H1 (cell line): Measurements from ENCODE around the gene SDHAF4. TPM values are rescaled to one million over a fixed set of nuclear protein-coding genes. Genes with fewer than 3 reads are reported as not detected.

Source experiments
- CTCF ChIA-PET: fragments of 300-600 bp; sonication (Branson Sonifier 250); formaldehyde crosslinking; loops from one replicate; lab custom pipeline; 2021; ENCODE audit not compliant: partially characterized antibody; lab: Charles Lee
- POLR2A ChIA-PET: fragments of 300-600 bp; sonication (Branson Sonifier 250); formaldehyde crosslinking; loops from one replicate; lab custom pipeline; 2021; ENCODE audit warnings: inconsistent platforms; ENCODE audit not compliant: partially characterized antibody; lab: Charles Lee
- DNase-seq, 2 experiments: peaks; one replicate each; pipeline versions ENCODE4 v3.0.0 to v3.0.0-alpha.2; 2010 to 2022; ENCODE audit warnings: low spot score in 2 of 2, low read depth in 1 of 2, mixed read lengths in 1 of 2
- FAIRE-seq: peaks from 2 replicates; lab custom pipeline; 2011; peaks lifted over from hg19 to GRCh38; lab: Jason Lieb, UNC
- H2AFZ ChIP-seq: 2 replicates; pipeline ENCODE4 v1.8.1; 2012; ENCODE audit warnings: low read length, inconsistent platforms
- H2AK5ac ChIP-seq: 2 replicates; pipeline ENCODE4 v1.6.1; 2013; ENCODE audit warnings: low read depth, low read length
- H2BK120ac ChIP-seq: replicated peaks from 2 replicates; pipeline ENCODE3; 2013; ENCODE audit warnings: low read depth, low read length, inconsistent platforms
- H2BK12ac ChIP-seq: 2 replicates; pipeline ENCODE4 v1.6.1; 2013; ENCODE audit warnings: low read depth, low read length
- H2BK15ac ChIP-seq: 2 replicates; pipeline ENCODE4 v1.6.1; 2013; ENCODE audit warnings: low read length
- H2BK20ac ChIP-seq: 2 replicates; pipeline ENCODE4 v1.6.1; 2013; ENCODE audit warnings: low read length
- H2BK5ac ChIP-seq: 2 replicates; pipeline ENCODE4 v1.6.1; 2013; ENCODE audit warnings: low read depth, low read length
- H3K14ac ChIP-seq: 2 replicates; pipeline ENCODE4 v1.6.1; 2013; ENCODE audit warnings: inconsistent platforms; ENCODE audit not compliant: insufficient read length
- H3K18ac ChIP-seq: 2 replicates; pipeline ENCODE4 v1.6.1; 2013; ENCODE audit warnings: low read length; ENCODE audit errors: extremely low read depth
- H3K23ac ChIP-seq: 2 replicates; pipeline ENCODE4 v1.6.1; 2013; ENCODE audit warnings: inconsistent platforms; ENCODE audit not compliant: insufficient read length
- H3K23me2 ChIP-seq: 2 replicates; pipeline ENCODE4 v1.6.1; 2013; ENCODE audit warnings: low read depth, low read length
- H3K27ac ChIP-seq: 2 replicates; pipeline ENCODE4 v1.6.1; 2011; ENCODE audit warnings: low read depth, low read length, inconsistent platforms
- H3K27me3 ChIP-seq, 4 experiments: replicated peaks in 1 of 4; 1 replicate in 1 of 4; 2 replicates in 3 of 4; pipeline versions ENCODE4 v1.6.1 to v1.8.1; 2011 to 2013; ENCODE audit warnings: low read length in 3 of 4, mild to moderate bottlenecking in 3 of 4, inconsistent platforms in 2 of 4, mixed read lengths in 2 of 4, moderate library complexity in 1 of 4; ENCODE audit not compliant: control insufficient read depth in 3 of 4, insufficient read depth in 3 of 4; ENCODE audit errors: extremely low read depth in 1 of 4
- H3K36me3 ChIP-seq, 4 experiments: 2 replicates each; pipeline versions ENCODE4 v1.6.1 to v1.8.1; 2011 to 2013; ENCODE audit warnings: mild to moderate bottlenecking in 4 of 4, low read length in 3 of 4, moderate library complexity in 2 of 4, control low read depth in 1 of 4, inconsistent platforms in 1 of 4; ENCODE audit not compliant: insufficient read depth in 4 of 4, control insufficient read depth in 2 of 4
- H3K4ac ChIP-seq: replicated peaks from 2 replicates; pipeline ENCODE3; 2013; ENCODE audit warnings: low read length, low read depth, mixed read lengths, inconsistent platforms; ENCODE audit not compliant: insufficient read length
- H3K4me1 ChIP-seq, 4 experiments: replicated peaks in 1 of 4; 1 replicate in 1 of 4; 2 replicates in 3 of 4; pipeline versions ENCODE4 v1.6.1 to v1.8.1; 2011 to 2013; ENCODE audit warnings: low read length in 3 of 4, inconsistent platforms in 2 of 4, mixed read lengths in 1 of 4; ENCODE audit not compliant: insufficient read depth in 4 of 4, control insufficient read depth in 3 of 4
- H3K4me2 ChIP-seq, 2 experiments: 2 replicates each; pipeline versions ENCODE4 v1.6.1 to v1.8.1; 2011 to 2013; ENCODE audit warnings: low read depth in 2 of 2, low read length in 2 of 2, control low read depth in 1 of 2, inconsistent platforms in 1 of 2, mild to moderate bottlenecking in 1 of 2; ENCODE audit not compliant: insufficient read depth in 1 of 2
- H3K4me3 ChIP-seq, 4 experiments: fragments of 200-600, 300-600 bp in 1 of 4; sonication (generic), shearing (Covaris generic), sonication (Bioruptor Twin) in 1 of 4; 2 replicates each; pipeline versions ENCODE4 v1.5.1 to v1.8.1; 2011 to 2016; ENCODE audit warnings: low read length in 4 of 4, low read depth in 3 of 4, control low read depth in 2 of 4, inconsistent platforms in 2 of 4, mild to moderate bottlenecking in 2 of 4, mixed read lengths in 1 of 4, moderate library complexity in 1 of 4; ENCODE audit not compliant: insufficient read depth in 2 of 4; ENCODE audit errors: extremely low read depth in 1 of 4
- H3K56ac ChIP-seq: replicated peaks from 2 replicates; pipeline ENCODE3; 2013; ENCODE audit warnings: low read depth, mild to moderate bottlenecking, mixed read lengths, low read length, inconsistent platforms; ENCODE audit not compliant: insufficient read length
- H3K79me1 ChIP-seq: 2 replicates; pipeline ENCODE4 v1.6.1; 2013; ENCODE audit warnings: low read depth, low read length, control low read depth
- H3K79me2 ChIP-seq, 2 experiments: 2 replicates each; pipeline versions ENCODE4 v1.6.1 to v1.8.1; 2012 to 2013; ENCODE audit warnings: low read length in 2 of 2, mild to moderate bottlenecking in 2 of 2, inconsistent platforms in 1 of 2; ENCODE audit not compliant: insufficient read depth in 2 of 2, control insufficient read depth in 1 of 2
- H3K9ac ChIP-seq, 4 experiments: replicated peaks in 1 of 4; 1 replicate in 1 of 4; 2 replicates in 3 of 4; pipeline versions ENCODE4 v1.6.1 to v1.8.1; 2011 to 2013; ENCODE audit warnings: low read depth in 3 of 4, low read length in 3 of 4, control low read depth in 2 of 4, mild to moderate bottlenecking in 2 of 4, moderate library complexity in 2 of 4, inconsistent platforms in 1 of 4; ENCODE audit errors: extremely low read depth in 1 of 4
- H3K9me3 ChIP-seq, 2 experiments: 2 replicates each; pipeline versions ENCODE4 v1.6.1 to v1.8.1; 2012 to 2013; ENCODE audit warnings: mild to moderate bottlenecking in 2 of 2, moderate library complexity in 2 of 2, control low read depth in 1 of 2, inconsistent platforms in 1 of 2, low read depth in 1 of 2, low read length in 1 of 2, mixed read lengths in 1 of 2; ENCODE audit not compliant: insufficient read depth in 2 of 2
- H4K20me1 ChIP-seq, 2 experiments: replicated peaks in 1 of 2; 2 replicates each; pipeline versions ENCODE3 to v1.8.1; 2011 to 2013; ENCODE audit warnings: inconsistent platforms in 2 of 2, low read length in 2 of 2, mild to moderate bottlenecking in 1 of 2; ENCODE audit not compliant: insufficient read depth in 2 of 2, control insufficient read depth in 1 of 2
- H4K5ac ChIP-seq: 2 replicates; pipeline ENCODE4 v1.6.1; 2013; ENCODE audit warnings: low read length, low read depth, mixed read lengths, inconsistent platforms; ENCODE audit not compliant: insufficient read length
- H4K8ac ChIP-seq: 2 replicates; pipeline ENCODE4 v1.8.0; 2013; ENCODE audit warnings: mild to moderate bottlenecking, moderate library complexity, low read length, inconsistent platforms; ENCODE audit not compliant: insufficient read depth; ENCODE audit errors: extremely low read depth
- H4K91ac ChIP-seq: replicated peaks from 2 replicates; pipeline ENCODE3; 2013; ENCODE audit warnings: low read length, mixed read lengths, inconsistent platforms; ENCODE audit not compliant: insufficient read length
- ASH2L ChIP-seq: fragments of 200-600, 300-600 bp; sonication (generic); IDR thresholded peaks from one replicate; pipeline ENCODE4 v1.7.1; 2017; ENCODE audit warnings: low read length
- HDAC2 ChIP-seq, 2 experiments: fragments of 300-600 bp in 1 of 2; sonication (generic) in 1 of 2; IDR thresholded peaks; 2 replicates each; pipeline ENCODE4 v1.6.1; 2011 to 2012; ENCODE audit warnings: low read depth in 2 of 2, low read length in 2 of 2, mild to moderate bottlenecking in 2 of 2, moderate library complexity in 2 of 2, borderline replicate concordance in 1 of 2, inconsistent platforms in 1 of 2
- KDM4A ChIP-seq: IDR thresholded peaks from one replicate; pipeline ENCODE4 v1.7.1; 2012; ENCODE audit warnings: low read depth, mild to moderate bottlenecking, moderate library complexity, low read length, inconsistent platforms; ENCODE audit not compliant: severe bottlenecking
- NANOG ChIP-seq: IDR thresholded peaks from 2 replicates; pipeline ENCODE4 v1.6.1; 2011; ENCODE audit warnings: low read length, low read depth, mild to moderate bottlenecking, inconsistent platforms; ENCODE audit not compliant: insufficient read depth, poor library complexity, severe bottlenecking
- RBBP5 ChIP-seq: IDR thresholded peaks from 2 replicates; pipeline ENCODE4 v1.7.1; 2012; ENCODE audit warnings: low read depth, mild to moderate bottlenecking, inconsistent platforms, low read length, moderate library complexity, borderline replicate concordance
- RXRA ChIP-seq: IDR thresholded peaks from 2 replicates; pipeline ENCODE4 v1.6.1; 2011; ENCODE audit warnings: low read depth, mild to moderate bottlenecking, low read length, moderate library complexity; ENCODE audit not compliant: insufficient read depth
- SAP30 ChIP-seq: fragments of 300-600 bp; sonication (generic); IDR thresholded peaks from 2 replicates; pipeline ENCODE4 v1.7.1; 2012; ENCODE audit warnings: low read length, moderate library complexity, mild to moderate bottlenecking, inconsistent platforms; ENCODE audit not compliant: insufficient read depth, insufficient replicate concordance
- SP4 ChIP-seq: IDR thresholded peaks from 2 replicates; pipeline ENCODE4 v1.6.1; 2012; ENCODE audit warnings: low read length, inconsistent platforms
- WGBS, 2 experiments: shearing (Covaris generic) in 1 of 2; methylation state at CpG; one replicate each; pipeline versions ENCODE4 v1.1.6 to v1.1.7; 2013 to 2015; ENCODE audit warnings: low lambda C conversion rate in 2 of 2, mixed read lengths in 2 of 2, inconsistent platforms in 1 of 2, low coverage in 1 of 2, missing lambda C conversion rate in 1 of 2; ENCODE audit not compliant: insufficient replicate concordance in 2 of 2, insufficient coverage in 1 of 2, insufficient read length in 1 of 2; ENCODE audit errors: extremely low coverage in 1 of 2, missing lambda C conversion rate in 1 of 2; 5-methylcytosine and 5-hydroxymethylcytosine counted together
- long read RNA-seq, 2 experiments: library from RNA in 1 of 2; library from capped mRNA in 1 of 2; stranded (forward); transcript quantifications; one replicate each; pipeline ENCODE4 v2.0.0, GENCODE V29; 2021; ENCODE audit warnings: inconsistent platforms in 1 of 2
- polyA minus RNA-seq, 3 experiments: library from RNA; depleted of rRNA, polyadenylated mRNA; stranded (reverse); fragments of >200 nt; gene quantifications; 1 replicate in 2 of 3; 2 replicates in 1 of 3; pipeline ENCODE4 v1.2.3, GENCODE V29; 2011
- polyA plus RNA-seq, 7 experiments: library from polyadenylated mRNA; depleted of rRNA in 3 of 7; stranded (reverse) in 5 of 7; unstranded in 2 of 7; fragments of >200 nt in 5 of 7; fragments of 200-250 nt in 2 of 7; gene quantifications; 1 replicate in 5 of 7; 2 replicates in 1 of 7; 4 replicates in 1 of 7; pipeline versions ENCODE4 v1.2.1 to v1.2.3, GENCODE V29; 2011 to 2013; ENCODE audit warnings: missing spikeins in 2 of 7, mixed read lengths in 2 of 7
- total RNA-seq: library from RNA; stranded (reverse); fragmentation: NEBNext Ultra II Directional; extraction: Animal tissue kit (Norgen Biotek cat#: 25700); gene quantifications from 2 replicates; pipeline ENCODE4 v1.2.1, GENCODE V29; 2021

SDHAF4 gene
- total RNA-seq (14.8 and 14.9 TPM in 2 replicates), polyA plus RNA-seq (2011; rRNA removed) (9.8 and 10.4 TPM in 2 replicates), polyA minus RNA-seq (2011; rRNA and poly(A)+ RNA removed) (2.6 and 3.1 TPM in 2 replicates)
- polyA plus RNA-seq (2011; cell fraction: cytosol; rRNA removed) = 15.8 TPM
- polyA plus RNA-seq (2011; cell fraction: nucleus; rRNA removed) = 8.6 TPM
- polyA plus RNA-seq (2012, experiment 1 of 2) = 16.1 to 23.2 TPM (median 18.4 TPM) in 4 replicates
- 31.3 TPM for polyA plus RNA-seq (2012, experiment 2 of 2)
- polyA plus RNA-seq (2013, experiment 1 of 2) = 25.6 TPM
- 24.3 TPM for polyA plus RNA-seq (2013, experiment 2 of 2)
- polyA minus RNA-seq (2011; cell fraction: cytosol; rRNA and poly(A)+ RNA removed) = 7.7 TPM
- 11.9 TPM for polyA minus RNA-seq (2011; cell fraction: nucleus; rRNA and poly(A)+ RNA removed)
- long read RNA-seq, experiment 1, transcript SDHAF4-201 (3 exons, 1,196 nt) = major isoform, 8 of 13 reads
- long read RNA-seq, experiment 1, partial matches to known transcripts = 1 of 13 reads
- long read RNA-seq, experiment 1, other reads (novel, unspliced or antisense) = 4 of 13 reads
- long read RNA-seq, experiment 2, partial matches to known transcripts = 0 of 2 reads
- long read RNA-seq, experiment 2, other reads (novel, unspliced or antisense) = 1 of 2 reads

GRCh38 chr6:70566751-70567382, at the start of gene SDHAF4:
Gene SDHAF4, plus strand, starts transcription at chr6:70566930. Its CDS starts 11 bp downstream, at chr6:70566941.
- Histone ChIP-seq H3K36me3 (peaks cover 0 to 15% (median 1%) of the 10 kb centered on the region in 4 experiments; a peak in 3 of 8 replicates), H2BK120ac (peak within 1 kb of the TSS; percentile 52), H3K23me2 (no peaks in the 10 kb centered on the region), H3K79me1 (no peaks in the 10 kb centered on the region), H3K9ac (peak within 1 kb of the TSS; percentile 85 to 97 (median 94)), H3K56ac (peak within 1 kb of the TSS; percentile 84), H3K4me3 (peak within 1 kb of the TSS; percentile 76 to 93 (median 88)), H4K20me1 (no peaks in the 10 kb centered on the region), H3K4ac (peak within 1 kb of the TSS; percentile 65), H4K5ac (peak within 1 kb of the TSS; percentile 74), H4K91ac (peak within 1 kb of the TSS; percentile 78), H2BK20ac (no peak within 1 kb of the TSS), H3K4me1 (peaks cover 0 to 6% (median 3%) of the 10 kb centered on the region in 4 experiments; a peak in 4 of 7 replicates), H3K27ac (peak within 1 kb of the TSS; percentile 91), H2AK5ac (no peak within 1 kb of the TSS), H3K4me2 (peak within 1 kb of the TSS; percentile 40 to 80), H3K18ac (peak within 1 kb of the TSS; percentile 99), H3K14ac (no peak within 1 kb of the TSS), H3K27me3 (no peaks in the 10 kb centered on the region), H2BK12ac (no peak within 1 kb of the TSS), H2BK5ac (peak within 1 kb of the TSS; percentile 84; the same call in 1 of the 2 replicates), H4K8ac (peak within 1 kb of the TSS; percentile 99), H3K23ac (no peak within 1 kb of the TSS), H3K9me3 (no peaks in the 10 kb centered on the region), H2BK15ac (no peak within 1 kb of the TSS), H2AFZ (peak within 1 kb of the TSS; percentile 100), H3K79me2 (peaks cover 0 to 10% of the 10 kb centered on the region in 2 experiments; a peak in 1 of 4 replicates)
- FAIRE-seq = peak; percentile 19
- WGBS, 2 experiments = 1% methylated on average over 46 of the region's 49 CpGs; no CpG with 5 or more reads in 1 of the 2 experiments
- peak; percentile 78 to 97 for DNase-seq
- ChIA-PET POLR2A (interaction anchor here (0.9 to 2.6 kb wide), 6 partner anchors 8 to 154 kb away, joined by 3 to 16 read pairs (median 3); partner anchors contain the start of genes FAM135A and SMAP1), CTCF (interaction anchor here (0.6 to 2.0 kb wide), 5 partner anchors 97 to 943 kb away, joined by 3 to 6 read pairs (median 3); no protein-coding TSS in a partner anchor)
- TF ChIP-seq ASH2L (peak; percentile 88), KDM4A (peak; percentile 86), RXRA (no peak), NANOG (no peak), SP4 (0 out of 2 replicates have a peak, but pooled peaks have one; percentile 28), SAP30 (no peak), HDAC2 (IDR thresholded peaks at IDR 0.05; ENCODE audit: borderline replicate concordance in 1 of 2, low read depth in 2 of 2, low read length in 2 of 2) (0 out of 4 replicates have a peak, but pooled peaks have one; percentile 14 to 36), RBBP5 (peak; percentile 69)
